Breast epithelium (tissue), 4 donors: ENCODE data around the gene MYBPC3. TPM values are rescaled to one million over a fixed set of nuclear protein-coding genes. Genes with fewer than 3 reads are reported as not detected.
"Not testable (repeated sequence)": the region's sequence is repeated elsewhere in the genome, so short reads cannot be mapped to it uniquely, and the experiment has no call there.

Experiments used
- DNase-seq, 2 donors: peaks; one replicate each; pipeline ENCODE4 v3.0.0-alpha.2; 2019; ENCODE audit warnings: low spot score in 2 of 2
- H3K27ac ChIP-seq, 2 donors: fragments of 200-600 bp; sonication (generic) in 1 of 2; one replicate each; pipeline ENCODE4 v1.5.1; 2016 to 2019; ENCODE audit warnings: mild to moderate bottlenecking in 1 of 2
- H3K27me3 ChIP-seq, 2 donors: fragments of 200-600 bp; sonication (generic) in 1 of 2; one replicate each; pipeline versions ENCODE4 v1.5.1 to v1.6.0; 2017 to 2019; ENCODE audit warnings: control low read depth in 1 of 2, mild to moderate bottlenecking in 1 of 2
- H3K36me3 ChIP-seq: fragments of 200-600 bp; one replicate; pipeline ENCODE4 v1.5.1; 2019
- H3K4me1 ChIP-seq, 2 donors: fragments of 200-600 bp; sonication (generic); one replicate each; pipeline ENCODE4 v1.5.1; 2016 to 2019; ENCODE audit warnings: control low read depth in 1 of 2
- H3K4me3 ChIP-seq, 3 donors: fragments of 200-600 bp; sonication (generic); 1 replicate in 2 of 3; 2 replicates in 1 of 3; pipeline ENCODE4 v1.5.1; 2016 to 2019; ENCODE audit warnings: mild to moderate bottlenecking in 3 of 3, moderate library complexity in 2 of 3
- H3K9me3 ChIP-seq, 2 donors: fragments of 200-600 bp; sonication (generic) in 1 of 2; one replicate each; pipeline ENCODE4 v1.5.1; 2016 to 2019; ENCODE audit warnings: control low read depth in 1 of 2
- CTCF ChIP-seq, 3 donors: fragments of 450-650 bp; IDR thresholded peaks; one replicate each; pipeline ENCODE4 v1.5.1; 2016 to 2017; ENCODE audit warnings: antibody characterized with exemption in 3 of 3, mild to moderate bottlenecking in 3 of 3, moderate library complexity in 3 of 3
- POLR2A ChIP-seq: fragments of 450-650 bp; IDR thresholded peaks from one replicate; pipeline ENCODE4 v1.6.1; 2016; ENCODE audit warnings: antibody characterized with exemption, mild to moderate bottlenecking, moderate library complexity
- POLR2AphosphoS5 ChIP-seq, 3 donors: sonication (generic); formaldehyde crosslinking; IDR thresholded peaks; one replicate each; pipeline ENCODE4 v1.6.1; 2017; ENCODE audit warnings: antibody characterized with exemption in 3 of 3
- intact Hi-C: fragments of 100-400 bp; cut with DNase I; formaldehyde crosslinking; loops from one replicate; pipeline ENCODE4 v1.15.1; 2023; ENCODE audit warnings: low total_unique reads
- total RNA-seq, 3 donors: library from RNA; depleted of rRNA; stranded (reverse); fragments of >200 nt; gene quantifications; one replicate each; pipeline ENCODE4 v1.1.0, GENCODE V29; 2016

MYBPC3 gene
- total RNA-seq, 3 donors from 2014 or later = under 0.01 TPM; not detected in 1

- TF ChIP-seq CTCF (IDR thresholded peaks at IDR 0.05) = no peak
- no peak for TF ChIP-seq POLR2A
- no peaks in the 10 kb centered on the region for H3K27me3 ChIP-seq
- no peaks in the 10 kb centered on the region for H3K4me1 ChIP-seq
- intact Hi-C loops = no loop called here
- no peak overlapping the region for H3K27ac ChIP-seq
- no peaks in the 10 kb centered on the region for H3K36me3 ChIP-seq
- no peaks in the 10 kb centered on the region for H3K9me3 ChIP-seq
- H3K4me3 ChIP-seq = no peak overlapping the region
- DNase-seq = no peak
Measured at GRCh38 chr11:47335733-47336132, 16.8 kb downstream of the MYBPC3 start.

- H3K27me3 ChIP-seq, H3K4me3 ChIP-seq: not testable (repeated sequence)
Measured at GRCh38 chr11:47334699-47335411, 17.6 kb downstream of the MYBPC3 start.

GRCh38 chr11:47333886-47334443 is 18.5 kb downstream of the MYBPC3 start:
- H3K27ac ChIP-seq = no peak overlapping the region
- H3K4me1 ChIP-seq = no peaks in the 10 kb centered on the region
- DNase-seq = no peak
- no peaks in the 10 kb centered on the region for H3K36me3 ChIP-seq
- intact Hi-C loops = no loop called here
- TF ChIP-seq CTCF (IDR thresholded peaks at IDR 0.05) (no peak), POLR2A (no peak)
- no peaks in the 10 kb centered on the region for H3K27me3 ChIP-seq
- H3K9me3 ChIP-seq = no peaks in the 10 kb centered on the region
- H3K4me3 ChIP-seq = no peak overlapping the region

More at GRCh38 chr11:47334699-47335411, 17.6 kb downstream of the MYBPC3 start:
- H3K9me3 ChIP-seq, H3K27ac ChIP-seq, intact Hi-C loops, H3K36me3 ChIP-seq, H3K4me1 ChIP-seq, DNase-seq: not testable (repeated sequence)

GRCh38 chr11:47333526-47333845 is 19.0 kb downstream of the MYBPC3 start:
- H3K36me3 ChIP-seq = no peaks in the 10 kb centered on the region
- intact Hi-C loops = no loop called here
- no peak for TF ChIP-seq CTCF (IDR thresholded peaks at IDR 0.05)
- no peak for TF ChIP-seq POLR2A
- no peak for TF ChIP-seq POLR2AphosphoS5 (IDR thresholded peaks at IDR 0.05)
- H3K4me3 ChIP-seq = no peak overlapping the region
- no peaks in the 10 kb centered on the region for H3K9me3 ChIP-seq
- no peak overlapping the region for H3K27ac ChIP-seq
- no peaks in the 10 kb centered on the region for H3K4me1 ChIP-seq
- no peaks in the 10 kb centered on the region for H3K27me3 ChIP-seq
- DNase-seq = no peak

GRCh38 chr11:47332791-47333525 is 19.5 kb downstream of the MYBPC3 start:
- DNase-seq = no peak
- Histone ChIP-seq H3K4me1 (no peaks in the 10 kb centered on the region), H3K27me3 (no peaks in the 10 kb centered on the region), H3K9me3 (no peaks in the 10 kb centered on the region), H3K36me3 (no peaks in the 10 kb centered on the region), H3K4me3 (no peak overlapping the region), H3K27ac (no peak overlapping the region)
- intact Hi-C loops = no loop called here
- TF ChIP-seq POLR2AphosphoS5 (IDR thresholded peaks at IDR 0.05) (no peak), POLR2A (no peak), CTCF (IDR thresholded peaks at IDR 0.05) (no peak)
